ENCODE results near the gene CCDC12. TPM values are rescaled to one million over a fixed set of nuclear protein-coding genes. Genes with fewer than 3 reads are reported as not detected.
A peak's percentile ranks its signal among the peaks of the same experiment; 100 is the strongest.

Gene CCDC12
- total RNA-seq = 10 to 100 TPM; 14.6 to 24.2 (median 17.0) TPM
- long read RNA-seq, partial matches to known transcripts = 4 of 6 reads
- long read RNA-seq, other reads (novel, unspliced or antisense) = 2 of 6 reads

GRCh38 chr3:46976326-46977190 is at the start of gene CCDC12:
Gene CCDC12 (minus strand): TSS chr3:46976745. CDS start chr3:46976732, 13 bp downstream.
- Histone ChIP-seq H3K36me3 (no peaks in the 10 kb centered on the region), H3K4me1 (peaks cover 0 to 41% (median 11%) of the 10 kb centered on the region in 4 donors), H3K4me3 (peak within 1 kb of the TSS; percentile 44 to 95 (median 84)), H3K9me3 (no peaks in the 10 kb centered on the region), H3K27ac (peak within 1 kb of the TSS; percentile 59 to 91 (median 84)), H3K27me3 (no peaks in the 10 kb centered on the region)
- TF ChIP-seq POLR2A (IDR thresholded peaks at IDR 0.05) (peak; percentile 71), CTCF (IDR thresholded peaks at IDR 0.05) (no peak)
- intact Hi-C loops (cut with DNase I) = no loop called here
- peak; percentile 93 to 98 (median 97) for DNase-seq
- under 1% methylated on average over 58 of the region's 64 CpGs for WGBS (ENCODE audit: insufficient coverage, low coverage, low lambda C conversion rate, missing lambda C conversion rate)
- peak; percentile 75 to 83 (median 77) for ATAC-seq

GRCh38 chr3:47024932-47025331 is 48.4 kb upstream of the CCDC12 start:
- TF ChIP-seq CTCF (IDR thresholded peaks at IDR 0.05) (no peak), POLR2A (IDR thresholded peaks at IDR 0.05) (no peak)
- Histone ChIP-seq H3K27ac (no peak overlapping the region), H3K4me1 (peaks cover 0 to 15% (median 0%) of the 10 kb centered on the region in 4 donors), H3K4me3 (no peak overlapping the region), H3K27me3 (no peaks in the 10 kb centered on the region), H3K9me3 (no peaks in the 10 kb centered on the region), H3K36me3 (no peaks in the 10 kb centered on the region)
- intact Hi-C loops (cut with DNase I) = no loop called here
- no peak for DNase-seq
- no peak for ATAC-seq

GRCh38 chr3:47022641-47023071 is 46.1 kb upstream of the CCDC12 start:
- Histone ChIP-seq H3K27ac (peak overlapping the region in 2 of 3 donors; percentile 6 to 55), H3K4me1 (peaks cover 0 to 19% (median 1%) of the 10 kb centered on the region in 4 donors)

GRCh38 chr3:47020311-47020710 is 43.8 kb upstream of the CCDC12 start:
- intact Hi-C loops (cut with DNase I) = no loop called here
- Histone ChIP-seq H3K4me1 (peaks cover 0 to 43% (median 12%) of the 10 kb centered on the region in 4 donors), H3K4me3 (no peak overlapping the region), H3K9me3 (no peaks in the 10 kb centered on the region), H3K27me3 (no peaks in the 10 kb centered on the region), H3K36me3 (peaks cover 0 to 12% (median 0%) of the 10 kb centered on the region in 4 donors), H3K27ac (no peak overlapping the region)
- 90% methylated on average over 4 of the region's 4 CpGs for WGBS (ENCODE audit: insufficient coverage, low coverage, low lambda C conversion rate, missing lambda C conversion rate)
- TF ChIP-seq CTCF (IDR thresholded peaks at IDR 0.05) (no peak), POLR2A (IDR thresholded peaks at IDR 0.05) (no peak)
- DNase-seq (no peak), ATAC-seq (no peak)

More at GRCh38 chr3:47022641-47023071, 46.1 kb upstream of the CCDC12 start:
- no peak for TF ChIP-seq CTCF (IDR thresholded peaks at IDR 0.05)
- TF ChIP-seq POLR2A (IDR thresholded peaks at IDR 0.05) = no peak
- DNase-seq (peak in 2 of 3 donors; percentile 36 to 66), ATAC-seq (peak; percentile 77 to 88 (median 86))
- Histone ChIP-seq H3K36me3 (peaks cover 0 to 12% (median 0%) of the 10 kb centered on the region in 4 donors), H3K4me3 (no peak overlapping the region), H3K9me3 (no peaks in the 10 kb centered on the region), H3K27me3 (no peaks in the 10 kb centered on the region)
- WGBS (ENCODE audit: insufficient coverage, low coverage, low lambda C conversion rate, missing lambda C conversion rate) = 13% methylated on average over 1 of the region's 1 CpG
- intact Hi-C loops (cut with DNase I) = no loop called here
